ENCODE measurements around the gene HIPK2.

DNA sequence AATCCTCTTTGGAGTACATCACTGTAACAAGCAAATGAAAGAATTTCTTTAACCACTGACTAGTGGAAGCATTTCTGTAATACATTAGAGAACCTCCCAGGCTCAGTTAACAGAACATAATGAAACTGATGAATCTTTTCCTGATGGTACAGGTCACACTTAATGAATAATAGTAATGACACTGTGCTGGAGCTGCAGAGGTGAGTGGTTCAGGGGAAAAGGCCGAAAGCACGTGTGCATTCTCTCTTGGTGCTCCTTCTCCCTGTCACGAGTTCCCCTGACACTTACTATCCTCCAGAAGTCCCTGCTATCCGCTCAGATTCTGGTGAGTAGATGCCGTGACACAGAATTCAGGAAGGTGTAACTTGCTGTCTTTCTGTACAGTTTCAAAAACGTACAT is 8.0 kb downstream of the HIPK2 start:
- TF ChIP-seq, protein P1, sequence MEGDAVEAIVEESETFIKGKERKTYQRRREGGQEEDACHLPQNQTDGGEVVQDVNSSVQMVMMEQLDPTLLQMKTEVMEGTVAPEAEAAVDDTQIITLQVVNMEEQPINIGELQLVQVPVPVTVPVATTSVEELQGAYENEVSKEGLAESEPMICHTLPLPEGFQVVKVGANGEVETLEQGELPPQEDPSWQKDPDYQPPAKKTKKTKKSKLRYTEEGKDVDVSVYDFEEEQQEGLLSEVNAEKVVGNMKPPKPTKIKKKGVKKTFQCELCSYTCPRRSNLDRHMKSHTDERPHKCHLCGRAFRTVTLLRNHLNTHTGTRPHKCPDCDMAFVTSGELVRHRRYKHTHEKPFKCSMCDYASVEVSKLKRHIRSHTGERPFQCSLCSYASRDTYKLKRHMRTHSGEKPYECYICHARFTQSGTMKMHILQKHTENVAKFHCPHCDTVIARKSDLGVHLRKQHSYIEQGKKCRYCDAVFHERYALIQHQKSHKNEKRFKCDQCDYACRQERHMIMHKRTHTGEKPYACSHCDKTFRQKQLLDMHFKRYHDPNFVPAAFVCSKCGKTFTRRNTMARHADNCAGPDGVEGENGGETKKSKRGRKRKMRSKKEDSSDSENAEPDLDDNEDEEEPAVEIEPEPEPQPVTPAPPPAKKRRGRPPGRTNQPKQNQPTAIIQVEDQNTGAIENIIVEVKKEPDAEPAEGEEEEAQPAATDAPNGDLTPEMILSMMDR (IDR thresholded peaks at IDR 0.05): no peak
- TF ChIP-seq, protein P2, sequence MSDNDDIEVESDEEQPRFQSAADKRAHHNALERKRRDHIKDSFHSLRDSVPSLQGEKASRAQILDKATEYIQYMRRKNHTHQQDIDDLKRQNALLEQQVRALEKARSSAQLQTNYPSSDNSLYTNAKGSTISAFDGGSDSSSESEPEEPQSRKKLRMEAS (IDR thresholded peaks at IDR 0.05): no peak
- TF ChIP-seq POLR2A (IDR thresholded peaks at IDR 0.05; ENCODE audit: low read length): no peak
- no peak for TF ChIP-seq HDAC2 (IDR thresholded peaks at IDR 0.05)
- no peak for TF ChIP-seq EP300 (IDR thresholded peaks at IDR 0.05)
- no peak for TF ChIP-seq CHD4 (IDR thresholded peaks at IDR 0.05; ENCODE audit: borderline replicate concordance)
- TF ChIP-seq, protein P3, sequence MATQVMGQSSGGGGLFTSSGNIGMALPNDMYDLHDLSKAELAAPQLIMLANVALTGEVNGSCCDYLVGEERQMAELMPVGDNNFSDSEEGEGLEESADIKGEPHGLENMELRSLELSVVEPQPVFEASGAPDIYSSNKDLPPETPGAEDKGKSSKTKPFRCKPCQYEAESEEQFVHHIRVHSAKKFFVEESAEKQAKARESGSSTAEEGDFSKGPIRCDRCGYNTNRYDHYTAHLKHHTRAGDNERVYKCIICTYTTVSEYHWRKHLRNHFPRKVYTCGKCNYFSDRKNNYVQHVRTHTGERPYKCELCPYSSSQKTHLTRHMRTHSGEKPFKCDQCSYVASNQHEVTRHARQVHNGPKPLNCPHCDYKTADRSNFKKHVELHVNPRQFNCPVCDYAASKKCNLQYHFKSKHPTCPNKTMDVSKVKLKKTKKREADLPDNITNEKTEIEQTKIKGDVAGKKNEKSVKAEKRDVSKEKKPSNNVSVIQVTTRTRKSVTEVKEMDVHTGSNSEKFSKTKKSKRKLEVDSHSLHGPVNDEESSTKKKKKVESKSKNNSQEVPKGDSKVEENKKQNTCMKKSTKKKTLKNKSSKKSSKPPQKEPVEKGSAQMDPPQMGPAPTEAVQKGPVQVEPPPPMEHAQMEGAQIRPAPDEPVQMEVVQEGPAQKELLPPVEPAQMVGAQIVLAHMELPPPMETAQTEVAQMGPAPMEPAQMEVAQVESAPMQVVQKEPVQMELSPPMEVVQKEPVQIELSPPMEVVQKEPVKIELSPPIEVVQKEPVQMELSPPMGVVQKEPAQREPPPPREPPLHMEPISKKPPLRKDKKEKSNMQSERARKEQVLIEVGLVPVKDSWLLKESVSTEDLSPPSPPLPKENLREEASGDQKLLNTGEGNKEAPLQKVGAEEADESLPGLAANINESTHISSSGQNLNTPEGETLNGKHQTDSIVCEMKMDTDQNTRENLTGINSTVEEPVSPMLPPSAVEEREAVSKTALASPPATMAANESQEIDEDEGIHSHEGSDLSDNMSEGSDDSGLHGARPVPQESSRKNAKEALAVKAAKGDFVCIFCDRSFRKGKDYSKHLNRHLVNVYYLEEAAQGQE (IDR thresholded peaks at IDR 0.05): no peak

All from A549 (cell line).